ENCODE measurements around the gene TMEM52. TPM values are rescaled to one million over a fixed set of nuclear protein-coding genes. Genes with fewer than 3 reads are reported as not detected.
"Not testable (repeated sequence)": the region's sequence is repeated elsewhere in the genome, so short reads cannot be mapped to it uniquely, and the experiment has no call there.

The TMEM52 gene
- total RNA-seq, 2 donors from 2014 or later, result 0.52 TPM; not detected in 1

GRCh38 chr1:1883890-1884289, 35.2 kb downstream of the TMEM52 start:
- H3K4me3 Mint-ChIP-seq, result peak overlapping the region; percentile 39
- H3K4me1 Mint-ChIP-seq, result peaks cover 56% of the 10 kb centered on the region
- DNase-seq; H3K9me3 ChIP-seq (ENCODE audit: control insufficient read depth, low read length, poor library complexity, severe bottlenecking); H3K36me3 Mint-ChIP-seq (ENCODE audit: low read depth); H3K27me3 Mint-ChIP-seq: not testable (repeated sequence)
- H3K27ac Mint-ChIP-seq, result peak overlapping the region; percentile 89
- peak; percentile 2 for ATAC-seq

GRCh38 chr1:1883092-1883873, 35.8 kb downstream of the TMEM52 start:
- DNase-seq, result no peak
- Mint-ChIP-seq H3K27me3 (no peaks in the 10 kb centered on the region), H3K27ac (peak overlapping the region; percentile 89), H3K36me3 (ENCODE audit: low read depth) (peaks cover 6% of the 10 kb centered on the region), H3K4me3 (peak overlapping the region; percentile 68), H3K4me1 (peaks cover 57% of the 10 kb centered on the region)
- ATAC-seq, result peak; percentile 20
- peaks cover 3% of the 10 kb centered on the region for H3K9me3 ChIP-seq (ENCODE audit: control insufficient read depth, low read length, poor library complexity, severe bottlenecking)

DNA sequence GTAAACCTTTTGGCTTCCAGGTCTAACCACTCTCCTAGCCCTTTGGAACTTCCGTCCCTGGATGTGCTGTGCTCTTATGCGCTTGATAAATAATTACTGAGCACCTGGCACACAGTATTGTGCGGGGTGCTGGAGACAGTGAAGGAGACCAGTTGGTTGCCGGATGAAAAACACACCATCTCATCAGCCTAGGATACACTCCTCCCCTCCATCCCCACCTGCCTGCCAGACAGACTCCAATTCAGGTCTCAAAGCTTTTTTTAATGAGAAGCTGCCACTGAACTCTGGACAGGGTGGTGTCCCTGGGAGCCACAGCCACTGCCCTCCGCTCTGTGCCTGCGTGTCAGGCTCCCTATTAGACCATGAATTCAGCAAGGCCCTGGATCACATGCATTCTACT, 37.4 kb downstream of the TMEM52 start:
- peak overlapping the region; percentile 74 for H3K4me3 Mint-ChIP-seq
- peak overlapping the region; percentile 91 for H3K27ac Mint-ChIP-seq
- ATAC-seq (peak; percentile 6), DNase-seq (no peak)
- peaks cover 54% of the 10 kb centered on the region for H3K4me1 Mint-ChIP-seq
- H3K27me3 Mint-ChIP-seq, result no peaks in the 10 kb centered on the region
- peaks cover 3% of the 10 kb centered on the region for H3K9me3 ChIP-seq (ENCODE audit: control insufficient read depth, low read length, poor library complexity, severe bottlenecking)
- peaks cover 6% of the 10 kb centered on the region for H3K36me3 Mint-ChIP-seq (ENCODE audit: low read depth)

DNA sequence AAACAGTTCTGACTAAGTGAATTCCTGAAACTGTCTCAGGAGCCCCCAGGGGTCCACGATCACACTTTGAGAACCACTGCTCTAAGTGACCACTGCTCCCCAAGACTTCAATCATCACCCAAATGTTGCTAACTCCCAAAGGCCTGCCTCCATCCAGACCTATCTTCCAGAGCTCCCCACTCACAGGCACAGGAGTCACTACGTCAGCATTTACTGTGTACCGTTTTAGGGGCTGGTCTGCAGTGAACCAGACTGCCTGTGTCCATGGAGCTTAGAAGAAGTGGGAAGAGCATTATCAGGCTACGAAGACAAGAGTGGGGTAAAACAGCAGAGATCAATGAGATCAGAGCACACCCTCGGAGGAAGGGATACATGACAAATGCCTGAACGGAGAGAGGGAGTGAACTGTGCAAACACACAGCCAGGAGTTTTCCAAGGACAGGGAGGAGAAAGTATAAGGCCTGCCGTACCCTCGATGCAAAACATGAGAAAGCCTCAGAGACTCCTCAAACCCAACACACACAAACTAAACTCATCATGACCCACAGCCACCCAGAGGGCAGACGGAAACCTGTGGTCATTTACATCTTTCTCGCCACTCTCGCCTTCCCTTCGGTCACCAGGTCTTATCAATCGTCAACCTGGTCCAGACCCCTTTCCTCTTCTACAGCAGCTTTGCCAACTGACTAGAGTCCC, 38.3 kb downstream of the TMEM52 start:
- peaks cover 60% of the 10 kb centered on the region for H3K4me1 Mint-ChIP-seq
- peaks cover 3% of the 10 kb centered on the region for H3K9me3 ChIP-seq (ENCODE audit: control insufficient read depth, low read length, poor library complexity, severe bottlenecking)
- peak overlapping the region; percentile 91 for H3K27ac Mint-ChIP-seq
- peak overlapping the region; percentile 74 for H3K4me3 Mint-ChIP-seq
- ATAC-seq (no peak), DNase-seq (no peak)
- peaks cover 6% of the 10 kb centered on the region for H3K36me3 Mint-ChIP-seq (ENCODE audit: low read depth)
- no peaks in the 10 kb centered on the region for H3K27me3 Mint-ChIP-seq

- Mint-ChIP-seq H3K27ac (peak overlapping the region; percentile 91), H3K27me3 (no peaks in the 10 kb centered on the region), H3K36me3 (ENCODE audit: low read depth) (peaks cover 6% of the 10 kb centered on the region), H3K4me1 (peaks cover 68% of the 10 kb centered on the region), H3K4me3 (peak overlapping the region; percentile 36)
- peaks cover 3% of the 10 kb centered on the region for H3K9me3 ChIP-seq (ENCODE audit: control insufficient read depth, low read length, poor library complexity, severe bottlenecking)
- DNase-seq, result no peak
- no peak for ATAC-seq
Observed at GRCh38 chr1:1879942-1880341, 39.1 kb downstream of the TMEM52 start.

- no peak for DNase-seq
- H3K27me3 Mint-ChIP-seq, result no peaks in the 10 kb centered on the region
- peak overlapping the region; percentile 78 for H3K4me3 Mint-ChIP-seq
- peaks cover 3% of the 10 kb centered on the region for H3K9me3 ChIP-seq (ENCODE audit: control insufficient read depth, low read length, poor library complexity, severe bottlenecking)
- peaks cover 64% of the 10 kb centered on the region for H3K4me1 Mint-ChIP-seq
- peaks cover 6% of the 10 kb centered on the region for H3K36me3 Mint-ChIP-seq (ENCODE audit: low read depth)
- peak overlapping the region; percentile 91 for H3K27ac Mint-ChIP-seq
- no peak for ATAC-seq
Observed at GRCh38 chr1:1877865-1878436, 41.1 kb downstream of the TMEM52 start.

GRCh38 chr1:1876335-1876930, 42.6 kb downstream of the TMEM52 start:
- Mint-ChIP-seq H3K4me1 (peaks cover 70% of the 10 kb centered on the region), H3K27me3 (no peaks in the 10 kb centered on the region), H3K4me3 (peak overlapping the region; percentile 65), H3K27ac (peak overlapping the region; percentile 88), H3K36me3 (ENCODE audit: low read depth) (peaks cover 15% of the 10 kb centered on the region)
- no peak for DNase-seq
- ATAC-seq, result no peak
- peaks cover 3% of the 10 kb centered on the region for H3K9me3 ChIP-seq (ENCODE audit: control insufficient read depth, low read length, poor library complexity, severe bottlenecking)

- Mint-ChIP-seq H3K27ac (peak overlapping the region; percentile 88), H3K4me1 (peaks cover 70% of the 10 kb centered on the region), H3K4me3 (peak overlapping the region; percentile 65), H3K27me3 (no peaks in the 10 kb centered on the region), H3K36me3 (ENCODE audit: low read depth) (peaks cover 17% of the 10 kb centered on the region)
- peak; percentile 7 for ATAC-seq
- no peak for DNase-seq
- H3K9me3 ChIP-seq (ENCODE audit: control insufficient read depth, low read length, poor library complexity, severe bottlenecking), result peaks cover 3% of the 10 kb centered on the region
Observed at GRCh38 chr1:1875932-1876331, 43.1 kb downstream of the TMEM52 start.

DNA sequence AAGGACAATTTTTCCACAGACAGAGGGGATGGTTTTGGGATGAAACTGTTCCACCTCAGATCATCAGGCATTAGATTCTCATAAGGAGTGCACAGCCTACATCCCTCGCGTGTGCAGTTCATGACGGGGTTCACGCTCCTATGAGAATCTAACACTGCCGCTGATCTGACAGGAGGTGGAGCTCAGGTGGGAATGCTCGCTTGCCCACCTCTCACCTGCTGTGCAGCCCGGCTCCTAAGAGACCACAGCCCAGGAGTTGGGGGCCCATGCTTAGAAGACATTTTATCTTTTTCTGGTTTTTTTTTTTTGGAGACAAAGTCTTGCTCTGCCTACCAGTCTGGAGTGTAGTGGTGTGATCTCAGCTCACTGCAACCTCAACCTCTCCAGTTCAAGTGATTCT, 44.2 kb downstream of the TMEM52 start:
- peak overlapping the region; percentile 88 for H3K27ac Mint-ChIP-seq
- DNase-seq, result no peak
- no peaks in the 10 kb centered on the region for H3K27me3 Mint-ChIP-seq
- no peak overlapping the region for H3K4me3 Mint-ChIP-seq
- H3K36me3 Mint-ChIP-seq (ENCODE audit: low read depth), result peaks cover 17% of the 10 kb centered on the region
- H3K4me1 Mint-ChIP-seq, result peaks cover 73% of the 10 kb centered on the region
- ATAC-seq, result no peak
- H3K9me3 ChIP-seq (ENCODE audit: control insufficient read depth, low read length, poor library complexity, severe bottlenecking), result no peaks in the 10 kb centered on the region

- peaks cover 67% of the 10 kb centered on the region for H3K4me1 Mint-ChIP-seq
- H3K27ac Mint-ChIP-seq, result peak overlapping the region; percentile 95
- H3K9me3 ChIP-seq (ENCODE audit: control insufficient read depth, low read length, poor library complexity, severe bottlenecking), result no peaks in the 10 kb centered on the region
- H3K4me3 Mint-ChIP-seq, result peak overlapping the region; percentile 79
- no peak for DNase-seq
- H3K27me3 Mint-ChIP-seq, result no peaks in the 10 kb centered on the region
- ATAC-seq, result no peak
- peaks cover 10% of the 10 kb centered on the region for H3K36me3 Mint-ChIP-seq (ENCODE audit: low read depth)
Observed at GRCh38 chr1:1873186-1873585, 45.9 kb downstream of the TMEM52 start.

GRCh38 chr1:1872329-1872994, 46.6 kb downstream of the TMEM52 start:
- H3K9me3 ChIP-seq (ENCODE audit: control insufficient read depth, low read length, poor library complexity, severe bottlenecking), result no peaks in the 10 kb centered on the region
- peak overlapping the region; percentile 95 for H3K27ac Mint-ChIP-seq
- H3K36me3 Mint-ChIP-seq (ENCODE audit: low read depth), result peaks cover 10% of the 10 kb centered on the region
- ATAC-seq, result no peak
- peak overlapping the region; percentile 79 for H3K4me3 Mint-ChIP-seq
- no peaks in the 10 kb centered on the region for H3K27me3 Mint-ChIP-seq
- H3K4me1 Mint-ChIP-seq, result peaks cover 64% of the 10 kb centered on the region
- no peak for DNase-seq

GRCh38 chr1:1869469-1869868, 49.6 kb downstream of the TMEM52 start:
- H3K27me3 Mint-ChIP-seq, result no peaks in the 10 kb centered on the region
- ATAC-seq (no peak), DNase-seq (no peak)
- peaks cover 10% of the 10 kb centered on the region for H3K36me3 Mint-ChIP-seq (ENCODE audit: low read depth)
- peak overlapping the region; percentile 95 for H3K27ac Mint-ChIP-seq
- H3K9me3 ChIP-seq (ENCODE audit: control insufficient read depth, low read length, poor library complexity, severe bottlenecking), result no peaks in the 10 kb centered on the region
- H3K4me1 Mint-ChIP-seq, result peaks cover 57% of the 10 kb centered on the region
- H3K4me3 Mint-ChIP-seq, result no peak overlapping the region
